GM23248 (cell line): Measurements from ENCODE around the gene KCNK17. TPM values are rescaled to one million over a fixed set of nuclear protein-coding genes. Genes with fewer than 3 reads are reported as not detected.

Experiments
- DNase-seq: peaks from one replicate; pipeline ENCODE4 v3.0.0-alpha.2; 2015
- H2AFZ ChIP-seq: fragments of 200-600 bp; sonication (generic); 2 replicates; pipeline ENCODE4 v1.6.1; 2016; ENCODE audit warnings: antibody characterized with exemption
- H3F3A ChIP-seq: fragments of 200-600 bp; sonication (generic); 2 replicates; pipeline ENCODE4 v1.6.1; 2016; ENCODE audit warnings: mild to moderate bottlenecking, antibody characterized with exemption, mixed run types; ENCODE audit not compliant: insufficient read depth
- H3K27ac ChIP-seq: fragments of 200-600 bp; sonication (generic); 2 replicates; pipeline ENCODE4 v1.5.1; 2016; ENCODE audit warnings: mild to moderate bottlenecking
- H3K27me3 ChIP-seq: fragments of 200-600 bp; sonication (generic); replicated peaks from 2 replicates; pipeline ENCODE4 v1.6.1; 2016; ENCODE audit warnings: mild to moderate bottlenecking; ENCODE audit not compliant: insufficient read depth
- H3K36me3 ChIP-seq: fragments of 200-600 bp; sonication (generic); 2 replicates; pipeline ENCODE4 v1.6.1; 2016; ENCODE audit warnings: low read depth, mild to moderate bottlenecking
- H3K4me1 ChIP-seq: fragments of 200-600 bp; sonication (generic); 2 replicates; pipeline ENCODE4 v1.6.1; 2016; ENCODE audit warnings: mild to moderate bottlenecking; ENCODE audit not compliant: insufficient read depth
- H3K4me2 ChIP-seq: fragments of 200-600 bp; sonication (generic); one replicate; pipeline ENCODE4 v1.6.1; 2016; ENCODE audit warnings: mild to moderate bottlenecking; ENCODE audit not compliant: unreplicated experiment
- H3K4me3 ChIP-seq: fragments of 200-600 bp; sonication (generic); 2 replicates; pipeline ENCODE4 v1.5.1; 2016; ENCODE audit warnings: mild to moderate bottlenecking
- H3K79me2 ChIP-seq: fragments of 200-600 bp; sonication (generic); 2 replicates; pipeline ENCODE4 v1.6.1; 2016; ENCODE audit warnings: mild to moderate bottlenecking; ENCODE audit not compliant: insufficient read depth
- H3K9ac ChIP-seq: fragments of 200-600 bp; sonication (generic); 2 replicates; pipeline ENCODE4 v1.6.1; 2016; ENCODE audit warnings: mild to moderate bottlenecking
- H3K9me2 ChIP-seq: fragments of 200-600 bp; sonication (generic); 2 replicates; pipeline ENCODE4 v1.6.1; 2016; ENCODE audit warnings: mixed run types, mild to moderate bottlenecking, moderate library complexity; ENCODE audit not compliant: insufficient read depth
- H3K9me3 ChIP-seq: fragments of 200-600 bp; sonication (generic); one replicate; pipeline ENCODE4 v1.6.1; 2017; ENCODE audit warnings: low read depth
- H4K20me1 ChIP-seq: fragments of 200-600 bp; sonication (generic); 2 replicates; pipeline ENCODE4 v1.6.0; 2016; ENCODE audit not compliant: insufficient read depth
- EZH2 ChIP-seq: fragments of 200-600 bp; sonication (generic); IDR thresholded peaks from 2 replicates; pipeline ENCODE4 v1.6.1; 2018; ENCODE audit warnings: antibody characterized with exemption, mild to moderate bottlenecking; ENCODE audit not compliant: insufficient read depth, poor library complexity, severe bottlenecking
- EZH2phosphoT487 ChIP-seq: fragments of 200-600 bp; sonication (generic); IDR thresholded peaks from 2 replicates; pipeline ENCODE4 v1.6.1; 2018; ENCODE audit warnings: antibody characterized with exemption, moderate library complexity, mild to moderate bottlenecking, low read depth; ENCODE audit not compliant: insufficient read depth
- WGBS, 2 experiments: methylation state at CpG; one replicate each; pipeline ENCODE4 v1.1.6; 2015 to 2017; ENCODE audit warnings: low lambda C conversion rate in 2 of 2, low coverage in 1 of 2; ENCODE audit errors: missing lambda C conversion rate in 2 of 2; 5-methylcytosine and 5-hydroxymethylcytosine counted together
- in situ Hi-C: fragments of 300-500 bp; cut with MboI; formaldehyde crosslinking; loops from 2 replicates; pipeline ENCODE4 v1.15.0; 2020
- polyA plus RNA-seq: library from polyadenylated mRNA; unstranded; fragments of >200 nt; fragmentation: Nextera tagmentation; extraction: Ambion mirVana; gene quantifications from 2 replicates; pipeline ENCODE4 v1.2.1, GENCODE V29; 2016
- total RNA-seq: library from RNA; depleted of rRNA; stranded (reverse); fragments of >200 nt; shearing (Covaris generic); gene quantifications from 2 replicates; pipeline ENCODE4 v1.2.3, GENCODE V29; 2014

Gene KCNK17
- total and polyA plus RNA-seq, 2 experiments from 2014 or later, result not detected

DNA sequence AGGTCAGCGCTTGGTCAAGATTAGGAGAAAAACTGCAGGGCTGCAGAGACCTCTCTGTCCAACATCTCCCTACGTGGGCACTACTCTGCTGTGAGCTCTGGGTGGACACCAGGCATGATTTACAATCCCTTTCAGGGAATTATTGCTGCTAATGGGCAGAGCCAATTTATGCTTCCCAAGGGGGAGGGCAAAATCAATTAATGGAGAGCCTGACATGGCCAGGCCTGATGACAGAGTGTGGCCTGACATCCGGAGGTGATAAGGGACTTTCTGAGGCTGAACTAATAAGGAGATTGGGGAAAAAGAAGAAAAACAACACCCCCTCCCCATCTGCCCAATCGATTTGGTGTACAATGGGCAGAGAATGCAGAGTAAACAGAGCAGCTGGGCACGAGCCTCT, 13.3 kb upstream of the KCNK17 start:
- TF ChIP-seq EZH2phosphoT487 (no peak), EZH2 (no peak)
- in situ Hi-C loops, result no loop called here
- Histone ChIP-seq H3K9me2 (no peaks in the 10 kb centered on the region), H3K4me2 (no peak overlapping the region), H4K20me1 (no peaks in the 10 kb centered on the region), H3K4me3 (no peak overlapping the region), H3K4me1 (no peaks in the 10 kb centered on the region), H3F3A (no peaks in the 10 kb centered on the region), H3K27ac (no peak overlapping the region), H3K9ac (no peak overlapping the region), H2AFZ (no peak overlapping the region), H3K27me3 (peaks cover 3% of the 10 kb centered on the region; the same call in 1 of the 2 replicates), H3K36me3 (no peaks in the 10 kb centered on the region), H3K9me3 (no peaks in the 10 kb centered on the region), H3K79me2 (no peaks in the 10 kb centered on the region)
- WGBS, 2 experiments, result 27 to 30% methylated on average over 5 of the region's 5 CpGs
- no peak for DNase-seq

DNA sequence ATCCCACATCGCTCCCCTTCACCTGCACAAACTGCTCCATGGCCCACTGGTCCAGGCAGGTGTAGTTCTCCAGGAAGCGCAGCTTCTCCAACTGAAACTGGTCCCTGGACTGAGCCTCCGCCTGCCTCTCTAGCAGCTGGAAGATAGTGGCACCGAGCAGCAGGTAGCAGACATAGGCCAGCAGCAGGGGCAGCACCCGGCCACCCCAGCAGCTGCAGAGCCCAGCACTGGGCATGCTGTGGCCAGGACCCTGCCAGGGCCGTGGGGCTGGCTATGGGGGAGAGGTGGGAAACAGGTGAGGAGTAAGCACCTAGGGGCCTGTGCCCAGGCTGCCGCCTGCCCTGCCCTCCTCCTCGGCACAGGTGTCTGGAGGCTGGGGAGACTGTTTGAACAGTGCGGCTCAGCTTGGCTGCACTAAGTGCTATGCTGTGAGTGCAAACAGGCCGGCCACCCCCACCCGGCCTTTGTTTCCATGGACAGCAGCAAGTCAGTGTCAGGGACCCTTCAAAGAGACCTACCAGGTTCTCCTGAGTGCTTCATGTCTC, 8.2 kb upstream of the KCNK17 start, which contains the start of gene KCNK16:
Gene KCNK16, minus strand, starts transcription at position 397 of the 545 bp plus-strand sequence. Its CDS starts 162 bp downstream, at position 235.
- no peaks in the 10 kb centered on the region for H3K9me2 ChIP-seq
- no peak within 1 kb of the TSS for H3K4me2 ChIP-seq
- no peak for DNase-seq
- no peaks in the 10 kb centered on the region for H3K79me2 ChIP-seq
- H3K9ac ChIP-seq, result no peak within 1 kb of the TSS
- H3K4me3 ChIP-seq, result no peak within 1 kb of the TSS
- H3F3A ChIP-seq, result no peaks in the 10 kb centered on the region
- WGBS, 2 experiments, result 41 to 44% methylated on average over 10 to 11 of the region's 11 CpGs
- no peaks in the 10 kb centered on the region for H3K4me1 ChIP-seq
- no peaks in the 10 kb centered on the region for H3K36me3 ChIP-seq
- H2AFZ ChIP-seq, result no peak within 1 kb of the TSS
- TF ChIP-seq EZH2phosphoT487 (no peak), EZH2 (no peak)
- no peak within 1 kb of the TSS for H3K27ac ChIP-seq
- in situ Hi-C loops, result no loop called here
- H4K20me1 ChIP-seq, result no peaks in the 10 kb centered on the region
- no peaks in the 10 kb centered on the region for H3K9me3 ChIP-seq
- peaks cover 13% of the 10 kb centered on the region; the same call in 1 of the 2 replicates for H3K27me3 ChIP-seq

DNA sequence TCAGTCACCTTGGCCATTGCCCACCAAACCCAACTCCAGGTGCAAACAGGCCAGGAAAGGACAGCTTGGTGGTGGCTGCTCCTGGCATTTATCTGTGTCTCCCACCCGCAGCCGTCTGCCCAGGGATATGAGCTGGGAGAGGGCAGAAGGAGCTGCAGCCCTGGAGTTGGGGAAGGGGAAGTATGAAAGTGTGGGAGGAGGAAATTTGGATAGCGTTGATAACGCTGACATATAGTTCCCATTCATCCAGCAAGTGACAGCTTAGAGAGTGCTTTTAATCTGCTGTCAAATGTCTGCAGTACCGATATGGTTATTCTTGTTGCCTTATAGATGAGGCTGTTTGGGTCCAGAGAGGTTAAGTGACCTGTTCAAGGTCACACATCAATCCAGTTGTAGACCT, 7.5 kb upstream of the KCNK17 start:
- WGBS, 2 experiments, result 46 to 66% methylated on average over 5 of the region's 5 CpGs
- peaks cover 13% of the 10 kb centered on the region; the same call in 1 of the 2 replicates for H3K27me3 ChIP-seq
- no peak overlapping the region for H3K4me2 ChIP-seq
- H3K36me3 ChIP-seq, result no peaks in the 10 kb centered on the region
- H3K27ac ChIP-seq, result no peak overlapping the region
- H3K9me3 ChIP-seq, result no peaks in the 10 kb centered on the region
- H2AFZ ChIP-seq, result no peak overlapping the region
- no peaks in the 10 kb centered on the region for H3F3A ChIP-seq
- DNase-seq, result no peak
- H3K9ac ChIP-seq, result no peak overlapping the region
- no peaks in the 10 kb centered on the region for H3K4me1 ChIP-seq
- no peak overlapping the region for H3K4me3 ChIP-seq
- no peaks in the 10 kb centered on the region for H4K20me1 ChIP-seq
- no peaks in the 10 kb centered on the region for H3K9me2 ChIP-seq
- TF ChIP-seq EZH2 (no peak), EZH2phosphoT487 (no peak)
- in situ Hi-C loops, result no loop called here
- no peaks in the 10 kb centered on the region for H3K79me2 ChIP-seq

DNA sequence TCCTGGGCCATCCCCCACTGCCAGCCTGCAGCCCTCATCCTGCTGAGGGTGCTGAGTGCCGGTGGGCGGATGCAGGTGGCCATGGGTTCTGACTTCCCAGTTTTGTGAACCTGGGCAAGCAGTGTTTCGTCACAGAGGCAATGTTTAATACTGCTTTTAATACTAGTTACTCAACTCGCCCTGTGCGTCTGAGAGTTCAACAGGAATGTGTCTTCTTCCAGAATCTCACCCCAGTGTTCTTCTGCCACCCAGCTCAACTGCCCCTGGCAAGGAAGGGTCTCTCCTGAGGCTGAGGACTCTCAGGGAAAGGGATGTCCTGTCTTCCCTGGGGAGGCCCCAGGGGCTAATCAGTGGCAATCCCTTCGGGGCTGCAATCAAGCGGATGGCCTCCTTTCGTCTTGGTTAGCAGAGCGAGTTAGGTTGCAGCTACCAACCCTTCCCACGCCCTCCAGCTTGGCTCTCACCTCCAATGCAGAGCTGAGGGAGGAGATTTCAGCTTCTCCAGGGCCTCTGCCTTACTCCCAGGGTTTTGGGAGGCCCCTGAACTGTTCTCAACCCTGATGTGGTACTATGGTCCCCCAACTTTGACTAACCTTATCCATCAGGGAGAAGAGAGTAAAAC, 6.3 kb upstream of the KCNK17 start:
- Histone ChIP-seq H3K4me2 (no peak overlapping the region), H3K36me3 (no peaks in the 10 kb centered on the region), H3K9me3 (no peaks in the 10 kb centered on the region), H3K27ac (no peak overlapping the region), H3K27me3 (peaks cover 15% of the 10 kb centered on the region; the same call in 1 of the 2 replicates), H3F3A (no peaks in the 10 kb centered on the region), H3K79me2 (no peaks in the 10 kb centered on the region), H4K20me1 (no peaks in the 10 kb centered on the region), H3K4me1 (no peaks in the 10 kb centered on the region), H3K9ac (no peak overlapping the region), H3K9me2 (no peaks in the 10 kb centered on the region), H3K4me3 (no peak overlapping the region), H2AFZ (no peak overlapping the region)
- in situ Hi-C loops, result no loop called here
- TF ChIP-seq EZH2phosphoT487 (no peak), EZH2 (no peak)
- no peak for DNase-seq
- 41 to 49% methylated on average over 10 of the region's 10 CpGs for WGBS, 2 experiments
